Activated gamma-delta T cell treated with anti-CD3 and anti-CD28 coated beads, Interleukin-2, amount 50 U/mL, for 16 hours (primary cell): ENCODE data around the gene KCNIP4.

ENCODE experiments used
- DNase-seq: peaks from one replicate; pipeline ENCODE4 v3.0.0-alpha.2; 2020; ENCODE audit warnings: low read depth

Gene KCNIP4

GRCh38 chr4:21757248-21757647, 191.3 kb downstream of the KCNIP4 start:
- DNase-seq = no peak

GRCh38 chr4:21753084-21753760, 195.3 kb downstream of the KCNIP4 start:
- no peak for DNase-seq

GRCh38 chr4:21752616-21753015, 196.0 kb downstream of the KCNIP4 start:
- no peak for DNase-seq

GRCh38 chr4:21749924-21750323, 198.6 kb downstream of the KCNIP4 start:
- DNase-seq = no peak

- no peak for DNase-seq
These were observed 199.2 kb downstream of the KCNIP4 start for GRCh38 chr4:21749412-21749811.

- DNase-seq = no peak
These were observed 204.5 kb downstream of the KCNIP4 start for GRCh38 chr4:21744046-21744445.

GRCh38 chr4:21742326-21742725, 206.2 kb downstream of the KCNIP4 start:
- DNase-seq = no peak

- no peak for DNase-seq
These were observed 209.8 kb downstream of the KCNIP4 start for GRCh38 chr4:21738821-21739220.

GRCh38 chr4:21735866-21736265, 212.7 kb downstream of the KCNIP4 start:
- no peak for DNase-seq

- no peak for DNase-seq
These were observed 214.5 kb downstream of the KCNIP4 start for GRCh38 chr4:21733894-21734630.

- DNase-seq = no peak
These were observed 220.3 kb downstream of the KCNIP4 start for GRCh38 chr4:21728304-21728703.

GRCh38 chr4:21726255-21726815, 222.2 kb downstream of the KCNIP4 start:
- no peak for DNase-seq

- DNase-seq = no peak
These were observed 226.3 kb downstream of the KCNIP4 start for GRCh38 chr4:21722157-21722839.

- no peak for DNase-seq
These were observed 232.0 kb downstream of the KCNIP4 start for GRCh38 chr4:21716531-21716930.

GRCh38 chr4:21710179-21710835, 238.3 kb downstream of the KCNIP4 start:
- no peak for DNase-seq

- DNase-seq = no peak
These were observed 238.8 kb downstream of the KCNIP4 start for GRCh38 chr4:21709761-21710160.

- DNase-seq = no peak
These were observed 239.5 kb downstream of the KCNIP4 start for GRCh38 chr4:21709031-21709430.

GRCh38 chr4:21699446-21699845, 249.1 kb downstream of the KCNIP4 start:
- DNase-seq = no peak

- DNase-seq = no peak
These were observed 251.0 kb downstream of the KCNIP4 start for GRCh38 chr4:21697583-21697982.

- no peak for DNase-seq
These were observed 253.4 kb downstream of the KCNIP4 start for GRCh38 chr4:21695141-21695540.

GRCh38 chr4:21692241-21692640, 256.3 kb downstream of the KCNIP4 start:
- DNase-seq = no peak

GRCh38 chr4:21688596-21689265, 259.8 kb downstream of the KCNIP4 start:
- DNase-seq = no peak
